NCI-H69 (cell line): Measurements from ENCODE around the gene TEX26.
"Not testable (repeated sequence)": the region's sequence is repeated elsewhere in the genome, so short reads cannot be mapped to it uniquely, and the experiment has no call there.

ENCODE experiments used
- DNase-seq: peaks from one replicate; lab custom pipeline; 2025; lab: John Stamatoyannopoulos, UW

The TEX26 gene

GRCh38 chr13:30918662-30919405, 13.6 kb upstream of the TEX26 start:
- no peak for DNase-seq

GRCh38 chr13:30920162-30920909, 12.1 kb upstream of the TEX26 start:
- peak; percentile 7 for DNase-seq

GRCh38 chr13:30923418-30923817, 9.0 kb upstream of the TEX26 start:
- DNase-seq: no peak

- DNase-seq: no peak
Observed at GRCh38 chr13:30924721-30925120, 7.7 kb upstream of the TEX26 start.

- no peak for DNase-seq
Observed at GRCh38 chr13:30925429-30925828, 7.0 kb upstream of the TEX26 start.

GRCh38 chr13:30926781-30927180, 5.7 kb upstream of the TEX26 start:
- no peak for DNase-seq

GRCh38 chr13:30927188-30927587, 5.3 kb upstream of the TEX26 start:
- not testable (repeated sequence) for DNase-seq

- DNase-seq: no peak
Observed at GRCh38 chr13:30927595-30927994, 4.9 kb upstream of the TEX26 start.

- DNase-seq: no peak
Observed at GRCh38 chr13:30928978-30929377, 3.5 kb upstream of the TEX26 start.

GRCh38 chr13:30933354-30933670, 856 bp downstream of the TEX26 start:
- no peak for DNase-seq

GRCh38 chr13:30934381-30934780, 1.9 kb downstream of the TEX26 start:
- no peak for DNase-seq

GRCh38 chr13:30934803-30935202, 2.3 kb downstream of the TEX26 start:
- DNase-seq: no peak

GRCh38 chr13:30936971-30937370, 4.5 kb downstream of the TEX26 start:
- DNase-seq: no peak

GRCh38 chr13:30943881-30944280, 11.4 kb downstream of the TEX26 start:
- no peak for DNase-seq

- no peak for DNase-seq
Observed at GRCh38 chr13:30957258-30957943, 24.9 kb downstream of the TEX26 start.

GRCh38 chr13:30959678-30960077, 27.2 kb downstream of the TEX26 start:
- no peak for DNase-seq

- DNase-seq: peak; percentile 5
Observed at GRCh38 chr13:30963791-30964190, 31.3 kb downstream of the TEX26 start.

GRCh38 chr13:30965380-30965779, 32.9 kb downstream of the TEX26 start:
- no peak for DNase-seq

- DNase-seq: no peak
Observed at GRCh38 chr13:30966101-30966500, 33.6 kb downstream of the TEX26 start.

- DNase-seq: no peak
Observed at GRCh38 chr13:30968846-30969245, 36.4 kb downstream of the TEX26 start.

- no peak for DNase-seq
Observed at GRCh38 chr13:30971575-30971974, 39.1 kb downstream of the TEX26 start.

GRCh38 chr13:30972888-30973377, 40.5 kb downstream of the TEX26 start:
- DNase-seq: no peak

- no peak for DNase-seq
Observed at GRCh38 chr13:30974350-30974749, 41.9 kb downstream of the TEX26 start.
